Fibroblast of lung (primary cell): ENCODE data around the gene ARHGEF3.

Experiments
- CTCF ChIP-seq, 2 donors: IDR thresholded peaks in 1 of 2; conservative IDR thresholded peaks in 1 of 2; 1 replicate in 1 of 2; 2 replicates in 1 of 2; pipeline ENCODE4 v1.5.1; 2011 to 2012; ENCODE audit warnings: low read length in 2 of 2, control low read depth in 1 of 2, inconsistent platforms in 1 of 2, low read depth in 1 of 2, mild to moderate bottlenecking in 1 of 2
- EZH2 ChIP-seq: IDR thresholded peaks from 2 replicates; pipeline ENCODE4 v1.5.1; 2012; ENCODE audit warnings: low read length, control low read depth, mild to moderate bottlenecking; ENCODE audit errors: missing control alignments

DNA sequence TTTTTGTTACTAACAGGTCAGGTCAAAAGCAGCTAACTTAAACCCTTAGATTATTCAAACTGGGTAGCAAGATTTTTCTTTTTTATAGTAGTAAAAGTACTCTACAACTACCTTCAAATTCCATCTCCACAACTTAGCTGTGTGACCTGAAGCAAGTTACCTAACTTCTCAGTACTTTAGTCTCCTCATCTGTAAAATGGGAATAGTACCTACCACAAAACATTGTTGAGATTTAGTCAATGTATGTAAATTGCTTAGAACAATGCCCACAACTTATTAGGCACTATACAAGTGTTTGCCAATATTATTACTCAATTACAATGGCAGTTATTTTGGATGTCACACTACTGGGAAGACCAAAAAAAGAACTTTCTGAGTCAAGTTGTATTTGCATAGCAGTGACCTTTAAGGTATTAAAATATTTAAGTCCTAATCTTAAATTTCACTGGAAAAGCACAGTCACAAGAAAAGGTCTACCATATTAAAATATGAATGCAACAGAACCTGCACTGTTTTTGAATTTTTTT lies 121.6 kb downstream of the ARHGEF3 start:
- TF ChIP-seq CTCF (conservative IDR thresholded peaks at IDR 0.05 in 1 of 2, IDR thresholded peaks at IDR 0.05 in 1 of 2; ENCODE audit: low read depth in 1 of 2, low read length in 2 of 2) = no peak
- TF ChIP-seq EZH2 = no peak
